LHCN-M2 (cell line): ENCODE data around the gene CCDC88C. TPM values are rescaled to one million over a fixed set of nuclear protein-coding genes. Genes with fewer than 3 reads are reported as not detected.
A peak's percentile ranks its signal among the peaks of the same experiment; 100 is the strongest.

Experiments used
- DNase-seq: peaks from one replicate; pipeline ENCODE4 v3.0.0-alpha.2; 2012; ENCODE audit warnings: low read depth
- total RNA-seq: library from RNA; depleted of rRNA; stranded (reverse); fragments of >200 nt; gene quantifications from 2 replicates; pipeline ENCODE4 v1.2.3, GENCODE V29; 2014

CCDC88C gene
- total RNA-seq, 1 experiment from 2014 or later = 0.06 TPM

DNA sequence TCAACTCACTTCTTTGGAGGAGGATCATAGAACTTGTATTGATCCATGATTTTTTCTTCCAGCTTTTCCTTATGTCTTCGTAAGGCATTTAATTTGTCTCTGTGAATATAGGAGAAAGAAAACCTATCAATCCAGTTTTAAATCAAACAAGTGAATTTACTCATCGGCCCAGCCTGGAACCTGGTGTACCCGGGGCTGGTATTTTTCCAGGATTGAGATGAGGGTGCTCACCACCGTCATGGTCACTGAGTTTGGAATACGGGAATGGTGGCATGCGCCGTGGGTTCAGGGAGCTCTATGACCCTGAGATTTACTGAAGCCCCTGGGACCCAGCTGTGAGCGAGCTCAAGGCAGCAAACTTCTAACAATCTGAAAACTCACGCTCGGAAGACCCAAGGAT, 126.6 kb downstream of the CCDC88C start:
- no peak for DNase-seq

DNA sequence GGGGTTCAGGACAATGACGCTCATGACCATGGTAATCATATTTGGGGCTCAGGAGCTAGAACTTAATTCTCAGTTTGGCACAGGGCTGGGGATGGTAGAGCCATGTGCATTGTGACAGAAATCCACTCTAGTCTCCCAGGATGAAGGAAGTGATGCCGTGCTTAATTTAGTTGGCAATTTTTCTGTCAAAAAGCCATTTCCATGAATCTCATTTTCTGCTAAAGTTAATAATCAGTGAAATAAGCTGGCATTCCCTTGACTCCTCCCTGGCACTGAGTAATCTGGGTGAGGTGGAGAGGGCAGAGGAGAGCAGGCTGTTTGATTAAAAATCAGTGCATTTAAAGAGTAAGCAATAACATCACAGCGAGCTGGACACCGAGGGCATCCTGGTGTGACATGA, 128.2 kb downstream of the CCDC88C start:
- DNase-seq = no peak

DNA sequence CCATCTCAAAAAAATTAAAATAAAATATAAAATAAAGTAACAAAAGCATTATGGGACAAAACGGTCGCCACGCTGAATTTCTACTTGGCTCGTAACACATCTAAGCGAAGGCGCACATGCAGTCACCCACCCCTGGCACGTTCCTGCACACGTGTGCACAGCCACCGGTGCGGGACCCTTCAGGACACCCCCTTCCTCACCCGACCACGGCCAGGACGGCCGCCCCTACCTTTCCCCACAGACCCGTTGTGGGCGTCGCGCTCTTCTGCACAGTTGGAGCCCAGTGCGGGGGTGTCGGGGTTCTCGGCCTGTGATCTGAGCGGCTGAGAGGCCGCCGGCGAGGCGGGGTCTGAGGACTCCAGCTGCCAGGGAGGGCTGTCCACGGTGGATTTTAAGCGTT, 128.7 kb downstream of the CCDC88C start:
- no peak for DNase-seq

DNA sequence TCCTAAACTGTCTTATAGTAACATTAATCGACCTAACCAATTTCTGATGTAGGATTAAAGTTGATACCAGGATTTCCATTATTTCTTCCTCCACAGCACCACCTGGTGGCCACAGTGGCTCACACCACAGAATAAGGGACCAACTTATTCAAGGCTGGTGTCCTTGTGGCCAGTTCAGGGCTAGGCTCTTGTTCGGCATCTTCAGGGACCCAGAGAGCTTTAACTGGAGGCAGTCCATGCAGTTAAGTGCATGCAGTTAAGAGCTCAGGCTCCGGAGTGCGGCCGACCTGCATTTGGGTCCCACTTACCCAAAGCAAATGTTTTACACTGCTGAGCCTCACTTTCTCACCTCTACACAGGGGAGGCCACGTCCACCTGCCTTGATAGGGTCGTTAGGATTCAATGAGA, 131.1 kb downstream of the CCDC88C start:
- DNase-seq = peak; percentile 60

DNA sequence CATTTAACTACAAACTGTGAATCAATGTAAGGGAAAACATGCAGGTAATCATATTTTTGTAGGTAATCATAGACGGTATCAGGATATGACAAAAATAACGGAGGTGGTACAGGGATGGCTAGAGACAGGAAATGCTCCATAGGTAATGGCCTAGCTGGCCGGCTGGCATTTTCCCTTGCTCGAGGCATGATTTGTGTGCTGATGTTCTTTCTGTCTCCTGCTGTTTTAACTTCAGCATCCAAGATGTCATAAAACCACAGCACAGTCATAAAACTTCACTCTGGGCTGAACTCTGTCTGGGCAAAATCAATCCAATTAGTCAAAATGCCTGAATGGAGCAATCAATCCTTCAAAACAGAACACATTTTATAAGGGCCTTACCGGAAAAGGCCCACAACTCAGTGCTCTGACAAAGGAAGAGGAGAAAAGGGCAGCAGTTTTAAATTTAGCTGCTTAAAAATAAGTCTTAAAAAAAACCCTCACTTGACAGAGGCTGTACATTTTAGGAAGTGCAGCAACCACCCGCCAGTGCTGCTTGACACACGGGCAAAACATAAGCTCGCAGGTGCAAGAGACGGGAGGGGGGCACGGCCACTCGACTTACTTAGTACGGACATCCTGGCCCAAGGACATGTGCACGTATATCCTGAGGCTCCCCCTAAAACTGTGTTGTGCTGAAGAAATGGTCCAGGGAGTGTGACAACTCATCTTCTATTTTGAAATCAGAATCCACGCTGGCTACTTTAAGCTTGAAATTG, 132.7 kb downstream of the CCDC88C start:
- no peak for DNase-seq

DNA sequence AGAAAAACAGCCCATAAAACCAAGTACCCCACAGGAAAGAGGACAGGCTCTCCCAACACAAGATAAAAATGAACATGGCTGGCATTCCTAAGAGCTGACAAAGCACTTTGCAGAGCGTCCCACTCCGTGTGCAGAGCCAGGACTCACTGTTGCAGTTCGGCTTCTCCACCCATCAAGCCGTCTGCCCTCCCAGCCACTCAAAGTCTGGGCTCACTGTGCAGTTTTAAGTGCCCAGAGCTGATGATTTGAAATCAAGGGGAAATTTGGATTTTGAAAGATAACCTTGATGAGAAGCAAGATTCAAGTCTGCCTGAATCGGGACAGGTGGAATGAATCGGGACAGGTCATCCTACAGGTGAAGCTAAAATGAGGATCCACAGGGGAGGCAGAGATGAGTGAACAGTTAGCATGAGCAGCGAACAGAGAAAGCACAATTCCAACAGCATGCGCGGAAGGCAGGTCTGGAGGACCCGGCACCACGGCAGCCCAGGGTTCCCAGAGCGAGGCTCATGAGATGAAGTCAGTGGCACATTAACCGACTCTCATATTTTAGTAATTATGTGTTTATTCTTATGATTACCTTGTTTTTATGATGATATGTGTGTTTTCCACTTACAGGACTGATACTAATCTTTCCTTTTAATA, 133.4 kb downstream of the CCDC88C start:
- peak; percentile 64 for DNase-seq

DNA sequence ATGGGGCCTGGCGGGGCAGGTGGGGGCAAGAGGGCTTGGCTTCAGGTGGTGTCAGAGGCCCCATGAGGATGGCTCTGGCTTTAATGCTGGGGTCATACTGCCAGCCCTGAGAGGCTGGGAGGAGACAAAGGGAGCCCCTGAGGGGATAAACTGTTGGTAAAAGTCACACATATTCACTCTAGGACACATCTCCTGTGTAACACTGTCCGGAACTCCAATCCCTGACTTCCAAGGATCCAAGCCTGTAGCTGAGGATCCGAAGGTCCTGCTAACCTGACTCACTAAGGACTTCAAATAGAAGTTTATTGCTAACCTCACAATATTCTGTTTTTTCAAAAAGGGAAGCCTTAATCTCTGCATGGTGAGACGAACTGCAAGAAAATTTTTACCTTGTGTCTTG, 134.0 kb downstream of the CCDC88C start:
- DNase-seq = no peak

DNA sequence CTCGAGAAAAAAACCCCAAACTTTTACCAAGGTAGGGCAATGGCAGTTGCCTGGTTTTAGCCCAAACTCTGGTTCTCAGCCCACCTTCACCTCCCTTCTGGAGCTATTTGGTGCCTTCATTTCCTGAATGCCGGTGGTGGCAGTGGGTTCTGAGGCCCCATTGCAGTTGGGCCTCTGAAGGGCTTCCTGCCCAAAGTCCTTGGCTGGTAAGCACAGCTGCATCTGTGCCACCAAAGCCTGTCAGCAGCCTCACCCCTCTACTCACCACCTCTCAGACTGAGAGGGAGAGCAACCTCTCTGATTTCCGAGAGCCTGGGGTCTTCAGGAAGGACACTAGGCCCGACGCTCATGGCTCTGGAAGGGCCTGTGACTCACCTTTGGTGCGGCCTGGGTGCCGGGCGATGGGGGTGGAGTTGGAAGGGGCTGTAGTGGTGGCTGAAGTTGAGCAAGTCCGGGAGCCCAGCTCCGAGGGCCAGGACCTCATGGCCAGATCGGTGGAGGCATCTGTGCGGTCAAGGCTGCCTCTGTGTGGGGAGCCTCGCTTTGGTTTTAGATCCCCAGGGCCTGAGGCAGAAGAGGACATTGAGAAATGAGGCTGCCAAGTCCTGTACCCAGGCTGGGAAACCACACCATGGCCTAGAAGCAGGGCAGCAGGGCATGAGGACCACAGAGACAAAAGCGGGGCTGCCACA, 134.5 kb downstream of the CCDC88C start:
- no peak for DNase-seq

DNA sequence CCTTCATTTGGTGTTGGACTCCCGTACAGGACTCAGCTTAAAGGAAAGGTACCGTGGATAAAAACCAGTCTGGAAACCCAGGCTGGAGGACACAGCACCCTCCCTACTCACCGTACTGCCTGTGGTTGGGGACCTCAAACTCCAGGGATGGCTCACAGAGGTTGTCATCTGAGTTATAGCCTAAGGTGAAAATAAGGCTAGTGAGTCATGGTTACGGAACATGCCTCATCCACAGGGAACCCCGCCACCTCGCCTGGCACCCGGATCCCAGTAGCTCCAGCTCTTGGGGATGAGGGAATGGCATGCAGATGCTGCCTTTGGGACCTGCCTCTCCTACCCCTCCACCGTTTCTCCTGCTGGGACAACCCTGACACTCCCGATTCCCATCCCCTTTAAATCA, 136.3 kb downstream of the CCDC88C start:
- no peak for DNase-seq

DNA sequence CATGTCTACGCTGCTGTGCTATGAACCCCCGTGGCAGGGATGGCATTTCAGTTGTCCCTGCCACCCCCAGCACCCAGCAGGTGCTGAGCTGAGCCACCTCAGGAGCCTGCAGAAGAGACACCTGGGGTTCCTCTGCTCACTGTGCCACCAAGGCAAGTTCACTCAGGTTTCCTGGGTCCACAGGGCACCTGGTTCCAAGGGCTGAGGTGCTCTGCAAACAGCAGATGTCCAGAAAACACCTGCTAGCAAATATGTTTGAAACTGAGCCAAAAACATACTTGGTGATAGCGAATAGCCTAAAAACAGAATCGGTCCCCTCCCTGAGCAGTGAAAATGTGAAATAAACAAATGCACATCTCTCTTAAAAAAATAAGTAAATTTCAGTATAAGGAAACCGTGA, 137.5 kb downstream of the CCDC88C start:
- DNase-seq = no peak

DNA sequence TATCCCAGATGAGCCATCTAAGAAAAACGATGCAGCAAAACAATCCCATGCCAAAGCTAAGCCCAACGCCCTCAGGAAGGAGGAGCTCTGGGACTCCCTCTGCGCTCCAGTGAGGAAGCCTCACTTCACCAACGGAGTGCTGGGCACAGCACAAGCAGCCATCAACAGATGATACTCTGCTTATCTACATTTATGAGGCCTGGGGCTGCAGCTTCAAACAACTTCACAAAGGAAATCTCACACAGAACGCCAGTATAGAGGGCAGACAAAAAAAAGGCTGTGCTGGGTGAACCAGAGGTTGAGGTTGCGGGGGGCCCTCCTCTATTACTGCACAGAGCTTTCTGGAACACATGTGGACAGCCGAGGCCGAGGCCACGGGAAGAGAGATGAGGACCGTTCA, 138.3 kb downstream of the CCDC88C start:
- no peak for DNase-seq

DNA sequence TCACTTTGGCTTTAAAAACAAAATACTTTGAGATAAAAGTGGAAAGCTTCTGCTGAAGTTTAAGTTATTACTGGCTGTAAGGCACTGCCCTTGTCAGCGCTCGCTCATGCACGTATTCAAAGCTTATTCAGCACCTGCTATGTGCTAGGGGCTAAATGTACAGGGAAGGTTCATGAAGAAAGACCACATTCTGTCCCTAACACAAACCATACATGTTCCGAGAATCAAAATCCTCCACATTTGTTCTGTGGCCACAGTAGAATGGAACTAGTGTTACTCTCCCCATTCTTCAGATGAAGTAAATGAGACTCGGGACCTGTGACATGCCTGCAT, 139.3 kb downstream of the CCDC88C start:
- no peak for DNase-seq

DNA sequence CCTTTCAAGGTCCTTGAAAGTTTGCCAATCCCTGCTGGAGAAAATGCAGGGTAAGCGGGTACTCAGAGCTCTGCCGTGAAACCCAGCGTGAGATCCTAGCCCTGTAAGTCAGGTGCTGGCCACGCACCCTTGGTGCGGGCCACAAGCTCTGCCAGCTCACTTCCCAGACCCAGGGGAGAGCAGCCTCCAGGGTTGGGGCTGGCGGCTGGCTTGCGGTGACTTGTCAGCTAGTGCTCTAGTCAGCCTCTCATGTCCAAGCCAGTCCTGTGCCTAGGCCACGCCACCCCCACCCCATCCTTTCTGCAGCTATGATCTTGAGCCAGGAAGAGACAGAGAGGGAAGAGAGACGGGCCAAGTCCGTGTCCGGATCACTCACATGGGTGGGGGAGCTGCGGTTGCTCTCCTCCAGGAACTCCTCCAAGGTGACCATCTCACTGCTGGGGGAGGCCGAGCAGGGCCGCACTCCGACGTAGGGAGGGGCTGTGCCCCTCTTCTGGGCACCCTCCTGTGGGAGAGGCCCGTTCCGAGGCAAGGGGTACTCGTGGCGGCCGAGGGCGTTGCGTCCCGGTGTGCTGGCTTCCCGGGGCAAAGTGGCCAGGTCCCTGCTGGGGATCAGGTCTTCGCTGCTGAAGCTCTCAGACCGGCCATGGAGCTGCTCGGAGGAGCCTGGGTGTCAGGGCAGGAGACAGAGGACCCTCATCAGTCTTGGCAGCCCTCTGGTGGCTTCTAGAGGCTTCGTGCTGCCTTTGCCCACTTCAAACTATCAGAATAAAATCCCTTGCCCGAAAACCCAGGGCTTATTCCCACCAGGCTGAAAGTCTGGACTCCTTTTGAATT, 139.9 kb downstream of the CCDC88C start:
- DNase-seq = no peak

DNA sequence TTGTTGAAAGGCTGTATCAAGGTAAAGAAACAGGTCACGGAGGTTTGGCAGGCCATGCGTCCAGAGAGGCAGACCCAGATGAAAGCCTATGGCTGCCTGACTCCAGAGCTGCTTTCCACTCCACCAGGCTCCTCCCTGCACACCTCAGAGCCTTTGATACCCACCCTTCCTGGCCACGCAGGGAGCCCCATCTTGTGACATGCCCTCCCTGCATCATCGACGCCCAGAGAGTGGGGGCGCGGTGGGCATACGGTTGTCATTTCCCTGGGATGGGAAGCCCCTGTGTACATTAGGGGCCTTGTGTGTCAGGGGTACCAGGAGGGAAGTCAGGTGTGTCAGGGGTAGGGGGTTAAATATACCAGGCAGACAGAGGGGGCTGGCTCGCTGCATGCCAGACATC, 142.8 kb downstream of the CCDC88C start:
- no peak for DNase-seq

DNA sequence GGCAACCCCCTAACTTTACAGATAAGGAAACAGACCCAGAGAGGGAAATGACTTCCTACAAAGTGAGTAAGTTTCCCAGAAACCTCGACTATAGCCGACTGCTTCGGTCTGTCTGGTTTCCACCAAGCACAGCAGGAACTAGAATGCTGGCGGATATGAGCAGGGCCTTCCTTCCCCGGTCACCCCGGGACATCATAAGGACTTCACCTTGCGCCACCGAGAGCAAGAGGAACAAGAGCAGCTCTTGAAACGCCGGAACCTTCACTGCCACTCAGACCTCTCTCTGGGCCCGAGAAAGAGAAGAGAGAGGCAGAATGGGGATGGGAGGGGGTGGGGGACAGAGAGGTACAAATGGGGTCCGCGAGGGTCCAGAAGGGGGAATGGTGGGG, 143.7 kb downstream of the CCDC88C start:
- no peak for DNase-seq

DNA sequence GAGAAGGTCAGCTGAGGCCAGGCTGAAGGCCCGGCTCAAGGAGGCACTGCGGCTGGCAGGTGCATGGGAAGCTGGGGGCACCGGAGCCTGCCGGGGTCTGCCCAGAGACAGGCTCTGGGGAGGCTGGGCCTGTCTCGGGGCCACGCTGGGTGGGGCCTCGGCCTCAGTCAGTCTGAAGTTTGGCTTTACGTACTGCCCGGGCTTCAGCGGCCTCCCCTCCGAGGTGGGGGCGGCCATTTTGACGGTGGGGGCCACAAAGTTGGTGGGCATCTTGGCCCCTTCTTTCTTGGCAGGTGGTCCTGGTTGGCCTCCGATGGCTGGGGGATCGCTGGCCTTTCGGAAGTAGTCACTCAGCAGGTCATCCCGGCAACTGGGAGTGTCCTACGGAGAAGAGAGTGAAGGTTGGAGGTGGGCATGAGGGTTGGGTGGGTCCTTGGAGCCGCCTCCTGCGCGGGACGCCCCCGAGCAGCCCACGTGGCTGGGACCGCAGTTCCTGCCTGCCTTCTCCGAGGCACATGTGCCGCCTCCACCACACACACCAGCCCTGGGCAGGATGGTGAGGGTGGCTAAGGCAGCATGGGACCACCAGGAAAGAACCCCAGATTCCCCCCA, 144.2 kb downstream of the CCDC88C start:
- DNase-seq = no peak

DNA sequence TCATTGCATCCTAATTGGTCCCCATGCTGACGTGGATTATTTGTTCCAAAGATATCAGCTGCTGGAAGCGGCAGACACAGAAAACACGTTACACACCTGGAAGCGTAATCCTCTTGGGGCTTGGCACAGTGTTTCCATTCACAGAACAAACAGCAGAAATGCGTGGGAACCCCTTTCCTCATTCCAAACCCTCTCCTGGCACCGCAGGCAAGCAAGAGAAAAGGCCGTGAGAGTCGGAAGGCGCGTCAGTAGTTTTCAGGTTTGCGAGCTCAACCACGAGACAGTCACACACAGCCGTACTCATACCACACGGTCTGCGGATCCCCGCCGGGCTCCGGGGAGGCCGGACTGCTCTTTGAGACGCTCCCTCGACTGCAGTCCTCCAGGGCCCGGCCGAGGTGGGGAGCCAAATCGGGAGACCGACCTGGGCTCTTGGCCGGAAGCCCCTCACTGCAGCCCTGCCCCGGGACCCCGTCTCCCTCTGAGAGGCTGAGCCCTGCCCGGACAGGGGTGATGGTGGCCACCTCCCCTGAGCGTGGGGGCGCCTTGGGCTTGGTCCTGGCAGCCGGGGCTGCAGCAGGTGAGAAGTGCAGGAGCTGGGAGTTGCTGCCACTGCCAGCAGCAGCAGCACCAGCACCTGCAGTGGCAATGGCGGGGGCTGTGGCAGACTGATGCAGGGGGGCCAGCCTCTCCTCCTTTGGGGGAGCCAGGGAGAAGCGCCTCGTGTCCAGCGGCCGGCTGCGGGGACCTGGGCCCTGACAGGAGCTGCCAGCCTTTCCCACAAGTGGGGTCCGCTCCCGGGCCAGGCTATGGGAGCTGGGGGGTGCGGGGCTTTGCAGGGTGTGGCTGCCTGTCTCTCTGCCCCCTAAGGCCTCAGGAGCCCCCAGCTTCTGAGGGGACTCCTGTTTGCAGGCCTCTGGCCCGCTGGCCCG, 145.0 kb downstream of the CCDC88C start:
- no peak for DNase-seq

DNA sequence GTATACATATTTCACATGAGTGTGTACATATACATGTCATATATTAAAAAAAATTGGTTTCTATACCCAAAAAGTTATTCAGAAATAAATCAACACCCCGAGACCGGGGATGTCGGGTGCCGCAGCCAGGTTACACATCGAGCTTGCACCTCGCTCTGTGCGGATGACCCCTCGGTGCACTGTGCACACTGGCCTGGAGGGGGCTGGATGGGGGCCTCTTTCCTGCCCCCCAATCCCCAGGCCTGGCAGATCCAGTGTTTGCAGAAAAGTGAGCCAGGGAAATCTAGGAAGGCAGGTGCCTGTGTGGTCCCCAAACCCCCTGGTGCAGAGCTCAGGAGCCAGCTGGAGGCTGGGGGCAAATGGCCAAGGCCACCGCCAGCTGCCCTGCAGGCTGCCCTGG, 146.0 kb downstream of the CCDC88C start:
- no peak for DNase-seq

DNA sequence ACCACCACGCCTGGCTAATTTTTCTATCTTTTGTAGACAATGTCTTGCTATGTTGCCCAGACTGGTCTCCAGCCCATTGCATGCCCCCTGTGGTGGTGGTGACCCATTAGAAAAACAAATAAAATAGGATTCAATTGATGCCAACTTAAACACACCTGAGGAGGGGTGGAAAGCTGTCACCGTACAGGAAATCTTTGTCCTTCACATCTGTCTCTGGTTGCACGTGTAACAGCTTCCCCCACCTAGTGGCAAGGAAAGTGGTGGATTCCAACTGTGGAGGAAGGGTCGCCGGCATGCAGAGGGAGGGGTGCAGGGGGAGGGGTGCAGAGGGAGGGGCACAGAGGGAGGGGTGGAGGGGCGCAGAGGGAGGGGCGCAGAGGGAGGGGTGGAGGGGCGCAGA, 147.0 kb downstream of the CCDC88C start:
- no peak for DNase-seq

DNA sequence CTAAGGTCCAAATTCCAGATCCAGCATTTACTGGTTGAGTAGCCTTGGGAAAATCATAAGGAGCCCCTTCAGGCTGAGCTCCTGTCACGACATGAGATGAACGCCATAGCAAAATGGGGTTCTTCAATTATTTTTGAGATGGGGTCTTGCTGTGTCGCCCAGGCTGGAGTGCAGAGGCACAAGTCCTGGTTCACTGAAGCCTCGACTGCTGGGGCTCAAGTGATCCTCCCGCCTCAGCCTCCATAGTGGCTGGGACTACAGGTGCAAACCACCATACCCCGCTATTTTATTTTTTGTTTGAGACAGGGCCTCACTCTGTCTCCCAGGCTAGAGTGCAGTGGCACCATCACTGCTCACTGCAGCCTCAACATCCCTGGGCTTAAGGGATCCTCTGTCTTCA, 147.4 kb downstream of the CCDC88C start:
- DNase-seq = no peak
